GM21619 (cell line): Measurements from ENCODE around the gene SCAMP1.
"Not testable (repeated sequence)": the region's sequence is repeated elsewhere in the genome, so short reads cannot be mapped to it uniquely, and the experiment has no call there.

Experiments used
- ATAC-seq: cut with Tn5 transposase; IDR thresholded peaks from one replicate; pipeline ENCODE4 v1.9.1; 2021; ENCODE audit not compliant: unreplicated experiment

The SCAMP1 gene

DNA sequence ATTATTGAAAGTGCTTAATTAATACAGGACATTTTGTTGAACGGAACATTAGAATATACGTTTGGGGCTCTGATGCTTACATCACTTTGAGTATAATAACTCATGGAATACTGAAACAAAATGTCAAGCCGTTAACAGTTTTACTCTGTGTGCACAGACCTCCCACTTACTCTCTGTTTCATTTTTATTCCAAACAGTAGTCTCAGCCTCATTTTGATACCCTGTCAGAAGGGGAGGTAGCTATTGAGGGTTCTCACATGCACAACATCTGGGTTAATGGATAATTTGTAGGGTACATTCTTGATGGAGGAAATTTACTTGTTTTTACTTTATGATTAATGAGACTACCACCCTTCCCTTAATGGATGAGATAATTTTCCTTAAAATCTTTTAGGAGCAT is 59.0 kb downstream of the SCAMP1 start:
- no peak for ATAC-seq

DNA sequence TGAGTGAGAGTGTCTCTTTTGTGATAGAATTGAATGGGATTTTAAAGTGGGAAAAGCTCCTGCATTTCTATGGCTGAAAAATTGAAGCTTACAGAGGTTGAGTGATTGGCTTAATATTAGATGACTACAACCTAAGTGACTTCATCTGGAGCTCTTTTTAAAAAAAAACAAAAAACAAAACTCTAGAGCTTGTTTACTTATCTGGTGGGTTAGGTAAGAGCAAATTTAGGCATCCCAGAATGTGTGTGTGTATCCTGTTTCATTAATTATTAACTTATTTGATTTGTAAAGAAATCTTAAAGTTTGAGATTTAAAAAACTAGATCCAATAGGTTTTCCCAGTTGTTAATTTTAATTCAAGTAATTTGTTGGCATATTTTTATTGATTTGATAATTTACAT is 60.1 kb downstream of the SCAMP1 start:
- no peak for ATAC-seq

DNA sequence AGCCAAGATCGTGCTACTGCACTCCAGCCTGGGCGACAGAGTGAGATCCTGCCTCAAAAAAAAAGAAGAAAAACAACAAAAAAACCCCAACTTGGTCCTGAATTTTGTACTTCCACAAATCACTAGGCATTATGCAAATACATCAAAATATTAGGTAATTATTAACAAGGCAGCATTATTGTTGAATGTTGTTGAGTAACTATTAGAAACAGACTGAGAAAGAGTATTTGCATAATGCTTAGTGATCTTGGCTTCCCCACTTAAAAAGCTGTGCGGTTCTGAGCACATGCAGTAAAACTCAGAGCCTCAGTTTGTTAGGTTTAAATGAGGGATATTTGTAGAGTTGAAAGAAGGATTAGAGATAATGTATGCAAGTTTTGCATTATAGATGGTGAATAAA is 64.2 kb downstream of the SCAMP1 start:
- ATAC-seq = no peak

DNA sequence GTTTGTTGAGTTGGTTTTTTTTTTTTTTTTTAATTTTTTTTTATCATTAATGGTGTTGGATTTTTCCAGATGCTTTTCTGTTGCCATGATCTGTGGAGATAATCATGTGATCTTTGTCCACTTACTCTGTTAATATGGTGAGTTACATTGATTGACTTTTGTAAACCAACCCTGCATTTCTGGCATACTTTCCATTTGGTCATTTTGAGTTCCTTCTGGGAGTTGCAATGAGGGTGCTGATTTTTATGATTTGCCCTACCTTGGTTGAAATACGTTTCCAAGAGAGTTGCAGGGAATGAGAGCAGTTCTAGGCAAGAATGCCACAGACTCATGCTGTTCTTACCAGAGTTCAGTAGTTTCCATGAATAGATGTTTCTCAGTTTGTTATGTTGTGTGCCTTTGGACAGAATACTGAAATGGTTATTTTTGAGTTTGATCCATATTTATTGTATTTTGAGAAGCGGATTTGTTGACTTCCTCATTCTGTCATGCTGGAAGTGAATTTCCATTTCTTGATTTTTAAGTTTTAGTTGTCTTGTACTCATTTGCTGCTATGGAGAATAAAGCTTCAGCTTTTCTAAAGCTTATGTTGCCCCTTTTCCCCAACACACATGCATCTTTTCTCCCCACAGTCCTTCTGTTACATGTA is 69.0 kb downstream of the SCAMP1 start:
- no peak for ATAC-seq

DNA sequence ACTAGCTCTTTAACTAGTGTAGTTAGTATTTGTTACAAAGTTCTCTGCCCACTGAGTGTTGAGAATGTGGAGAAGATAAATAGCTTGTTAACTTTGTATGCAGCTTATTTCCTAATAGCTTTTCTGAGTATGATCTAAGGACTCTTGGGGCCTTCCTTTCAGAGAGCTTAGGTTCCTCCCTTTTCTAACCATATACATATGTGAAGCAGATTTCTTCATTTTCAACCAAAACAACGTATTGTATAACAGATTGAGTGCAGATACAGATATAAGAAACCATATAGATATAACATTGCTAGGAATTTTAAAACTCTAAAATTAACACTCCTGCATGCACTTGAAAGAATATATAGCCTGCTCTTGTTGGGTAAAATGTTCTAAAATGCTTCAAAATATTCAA is 70.4 kb downstream of the SCAMP1 start:
- no peak for ATAC-seq

DNA sequence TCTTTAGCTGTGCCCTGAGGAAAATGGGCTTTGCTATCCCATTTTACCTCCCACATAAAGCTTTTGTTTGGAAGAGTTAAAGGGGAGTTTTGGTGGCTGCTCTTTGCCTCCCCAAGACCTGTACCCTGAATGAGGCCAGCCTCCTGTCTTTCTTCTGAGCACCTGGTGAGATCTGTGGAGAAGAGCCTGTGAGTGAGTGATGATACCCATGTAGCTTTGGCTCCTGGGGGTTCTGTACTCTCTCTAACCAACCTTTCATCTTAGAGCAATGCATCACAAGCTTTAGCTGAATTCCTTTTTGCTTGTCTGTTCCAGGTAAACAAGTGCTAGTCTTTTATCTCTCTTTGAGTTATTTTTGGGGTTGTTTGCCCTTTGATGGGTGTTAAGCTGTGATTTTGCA is 73.6 kb downstream of the SCAMP1 start:
- ATAC-seq = no peak

DNA sequence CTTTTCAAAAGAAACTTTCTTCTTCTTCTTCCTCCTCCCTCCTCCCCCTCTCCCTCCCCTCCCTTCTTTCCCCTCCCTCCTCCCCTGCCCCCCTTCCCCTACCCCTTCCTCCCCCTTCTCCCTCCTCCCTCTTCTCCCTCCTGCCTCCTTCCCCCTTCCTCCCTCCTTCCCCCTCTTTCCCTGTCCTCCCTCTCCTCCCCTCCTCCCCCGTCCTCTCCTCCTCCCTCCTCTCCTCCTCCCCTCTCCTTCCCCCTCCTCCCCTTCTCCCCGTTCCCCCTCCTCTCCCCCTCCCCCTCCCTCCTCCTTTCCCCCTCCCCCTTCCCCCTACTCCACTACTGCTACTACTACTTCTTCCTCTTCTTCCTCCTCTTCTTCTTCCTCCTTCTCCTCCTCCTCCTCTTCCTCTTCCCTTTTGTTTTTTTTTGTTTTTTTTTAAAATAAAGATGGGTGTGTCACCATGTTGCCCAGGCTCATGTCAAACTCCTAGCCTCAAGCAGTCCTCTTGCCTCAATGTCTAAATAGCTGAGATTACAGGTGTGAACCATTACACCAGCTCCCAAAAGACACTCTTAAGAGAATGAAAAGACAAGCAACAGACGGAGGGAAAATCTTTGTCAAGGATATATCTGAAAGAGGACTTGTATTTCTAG is 87.5 kb downstream of the SCAMP1 start:
- no peak for ATAC-seq

DNA sequence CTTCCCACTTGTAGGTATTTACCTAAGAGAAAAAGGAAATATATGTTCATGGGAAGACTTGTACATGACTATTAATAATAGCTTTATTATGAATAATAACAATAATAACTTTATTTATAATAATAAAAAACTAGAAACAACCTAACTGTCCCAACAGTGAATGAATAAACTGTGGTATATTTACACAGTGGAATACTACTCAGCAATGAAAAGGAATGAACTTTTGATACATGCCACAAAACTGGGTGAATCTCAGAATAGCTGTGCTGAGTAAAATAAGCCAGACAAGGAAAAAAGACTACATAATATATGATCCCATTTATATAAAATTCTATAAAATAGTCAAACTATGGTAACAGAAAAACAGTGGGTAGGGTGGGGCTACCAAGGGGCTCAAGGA is 88.7 kb downstream of the SCAMP1 start:
- ATAC-seq = no peak

DNA sequence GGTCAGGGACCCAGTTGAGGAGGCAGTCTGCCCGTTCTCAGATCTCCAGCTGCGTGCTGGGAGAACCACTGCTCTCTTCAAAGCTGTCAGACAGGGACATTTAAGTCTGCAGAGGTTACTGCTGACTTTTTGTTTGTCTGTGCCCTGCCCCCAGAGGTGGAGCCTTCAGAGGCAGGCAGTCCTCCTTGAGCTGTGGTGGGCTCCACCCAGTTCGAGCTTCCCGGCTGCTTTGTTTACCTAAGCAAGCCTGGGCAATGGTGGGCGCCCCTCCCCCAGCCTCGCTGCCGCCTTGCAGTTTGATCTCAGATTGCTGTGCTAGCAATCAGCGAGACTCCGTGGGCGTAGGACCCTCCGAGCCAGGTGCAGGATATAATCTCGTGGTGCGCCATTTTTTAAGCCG is 97.1 kb downstream of the SCAMP1 start:
- ATAC-seq = not testable (repeated sequence)

DNA sequence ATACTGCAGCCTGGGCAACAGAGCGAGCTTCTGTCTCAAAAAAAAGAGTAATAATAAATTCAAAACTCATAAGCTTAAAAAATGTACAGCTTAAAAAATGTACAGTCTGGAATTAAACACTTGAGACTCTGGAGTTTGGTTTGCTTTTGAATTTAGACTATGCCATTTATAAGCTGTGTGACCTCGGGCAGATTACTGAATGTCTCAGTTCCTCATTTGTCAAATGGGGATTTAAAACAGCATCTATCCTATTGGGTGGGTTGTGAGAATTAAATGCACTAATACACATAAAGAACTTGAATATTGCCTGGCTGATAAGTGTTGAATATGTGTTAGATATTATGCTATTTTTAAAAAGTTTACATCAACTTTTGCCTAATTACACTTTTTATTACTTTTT is 98.4 kb downstream of the SCAMP1 start:
- no peak for ATAC-seq

DNA sequence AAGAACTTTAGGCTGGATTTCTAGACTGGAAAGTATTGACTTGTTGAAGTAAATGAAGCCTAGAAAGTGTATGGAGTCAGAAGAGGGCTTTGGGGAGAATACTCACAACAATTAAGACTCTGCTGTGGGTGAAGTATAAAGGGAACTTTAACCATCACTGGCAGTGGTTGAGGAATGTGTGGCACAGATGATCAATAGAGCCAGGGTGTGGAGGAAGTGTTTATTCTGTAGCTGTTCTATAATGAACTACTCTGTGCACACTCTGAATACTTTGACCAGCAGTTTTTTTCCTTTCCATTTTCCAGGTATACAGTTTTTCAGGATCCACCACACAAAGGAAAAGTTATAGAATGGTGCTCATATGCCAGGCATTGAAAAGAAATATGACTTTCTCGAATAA is 106.7 kb downstream of the SCAMP1 start:
- ATAC-seq = no peak

DNA sequence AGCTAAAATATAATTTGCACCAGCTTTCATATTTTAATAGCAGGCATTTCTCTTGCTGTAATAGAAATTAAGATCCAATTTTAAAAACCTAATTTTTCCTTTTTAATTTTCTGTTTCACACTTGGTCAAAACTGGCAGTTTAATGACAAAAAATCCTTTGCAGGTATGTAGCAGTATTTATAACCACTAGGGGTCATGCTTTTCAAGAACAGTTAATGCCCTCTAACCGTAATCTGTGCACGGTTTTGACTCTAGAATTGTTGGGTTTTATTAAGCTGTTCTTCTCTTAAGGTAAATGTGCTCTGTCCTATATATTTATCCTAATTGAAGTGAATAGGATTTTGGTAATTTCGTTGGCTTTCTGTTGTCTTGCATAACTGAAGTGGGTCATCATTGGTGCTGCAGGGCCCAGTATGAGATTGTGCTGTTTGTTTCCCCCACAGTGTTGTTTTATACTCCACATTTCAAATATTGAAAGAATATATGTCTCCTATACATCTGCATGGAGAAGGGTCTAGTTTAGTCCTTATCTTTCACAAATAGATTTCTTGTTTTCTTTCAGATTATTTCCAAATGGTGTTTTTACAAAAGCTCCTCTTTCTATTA is 107.4 kb downstream of the SCAMP1 start:
- no peak for ATAC-seq

DNA sequence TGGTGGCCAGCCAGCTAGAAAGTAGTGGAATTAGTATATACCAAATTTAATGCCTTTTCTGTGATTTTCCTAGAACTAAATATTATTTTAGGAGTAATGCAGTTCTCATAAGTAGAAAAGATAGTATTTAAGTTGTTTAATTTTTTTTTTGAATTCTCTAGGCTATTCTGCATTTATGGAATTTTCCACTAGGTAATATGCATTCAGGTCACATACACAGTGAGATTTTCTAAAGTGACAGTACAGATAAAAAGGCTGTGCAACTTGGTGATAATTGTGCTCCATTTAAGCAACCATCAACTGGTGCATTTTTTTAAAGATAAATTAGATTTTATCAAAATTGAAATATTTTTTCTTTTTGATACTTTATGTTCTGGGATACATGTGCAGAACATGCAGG is 111.5 kb downstream of the SCAMP1 start:
- ATAC-seq = no peak

DNA sequence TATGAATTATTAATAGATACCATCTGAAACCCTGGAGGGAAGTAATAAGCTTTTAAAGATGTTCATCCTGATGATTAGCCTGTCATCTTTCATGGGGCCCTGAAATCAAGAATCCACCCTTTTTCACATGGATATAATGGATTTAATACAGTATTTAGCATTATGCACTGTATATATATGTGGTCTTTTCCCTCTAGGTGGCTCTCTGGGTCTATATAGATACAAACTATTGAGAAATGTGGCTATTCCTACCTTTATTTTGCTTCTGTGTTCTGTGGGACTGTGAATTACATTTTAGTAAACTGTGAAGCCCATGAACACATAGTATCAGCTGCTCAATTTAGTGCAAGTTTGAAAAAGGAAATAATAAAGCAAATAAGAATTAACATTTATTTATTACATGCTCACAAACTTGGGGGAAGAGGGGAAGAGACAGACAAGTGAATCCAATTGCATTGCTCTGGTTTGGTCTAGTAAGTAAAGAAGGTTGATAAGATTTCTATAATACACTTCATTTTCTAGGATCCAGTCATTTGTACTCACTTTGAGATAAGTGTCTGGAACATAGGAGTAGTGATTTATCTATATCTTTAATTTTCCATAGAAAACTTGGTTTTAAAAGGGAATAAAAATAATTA is 112.2 kb downstream of the SCAMP1 start:
- no peak for ATAC-seq

DNA sequence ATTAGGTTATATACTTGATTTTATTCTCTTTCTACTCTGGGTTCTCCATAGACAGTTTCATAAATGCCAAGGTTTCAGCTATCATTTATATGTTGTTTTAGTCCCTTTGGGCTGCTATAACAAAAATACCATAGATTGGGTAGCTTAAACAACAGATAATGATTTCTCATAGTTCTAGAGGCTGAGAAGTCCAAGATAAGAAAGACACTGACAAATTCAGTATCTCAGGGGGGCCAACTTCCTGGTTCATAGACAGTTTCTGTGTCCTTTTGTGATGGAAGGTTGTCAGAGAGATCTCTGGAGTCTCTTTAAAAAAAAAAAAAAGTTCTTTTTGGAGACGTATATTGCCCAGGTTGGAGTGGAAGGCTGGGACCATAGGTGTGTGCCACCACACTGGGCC is 113.3 kb downstream of the SCAMP1 start:
- ATAC-seq = no peak

DNA sequence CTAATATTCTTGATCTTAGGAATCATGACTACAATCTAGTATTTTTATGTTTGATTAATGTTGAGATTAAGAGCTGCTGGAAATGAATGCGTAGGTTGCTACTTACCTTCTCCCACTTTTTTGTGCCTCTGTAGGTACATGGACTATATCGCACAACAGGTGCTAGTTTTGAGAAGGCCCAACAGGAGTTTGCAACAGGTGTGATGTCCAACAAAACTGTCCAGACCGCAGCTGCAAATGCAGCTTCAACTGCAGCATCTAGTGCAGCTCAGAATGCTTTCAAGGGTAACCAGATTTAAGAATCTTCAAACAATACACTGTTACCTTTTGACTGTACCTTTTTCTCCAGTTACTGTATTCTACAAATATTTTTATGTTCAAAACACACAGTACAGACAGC is 115.0 kb downstream of the SCAMP1 start:
- no peak for ATAC-seq

DNA sequence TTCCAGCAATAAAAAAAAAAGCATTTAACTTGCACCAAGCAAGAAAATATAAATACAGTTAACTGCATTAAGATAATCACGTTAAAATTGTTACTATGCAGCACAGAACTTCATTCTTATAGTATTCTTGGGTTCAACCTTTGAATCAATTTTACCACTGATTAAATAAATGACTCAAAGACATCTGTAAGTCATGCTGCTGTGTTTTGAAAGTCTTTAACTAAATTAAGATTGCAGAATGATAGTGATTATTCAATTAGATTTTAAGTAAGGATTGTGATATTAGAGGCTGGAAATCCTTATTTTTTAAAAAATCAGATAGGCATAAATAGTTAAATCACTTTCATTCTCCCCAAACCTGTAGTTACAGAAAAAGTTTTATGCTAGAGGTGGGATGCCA is 116.4 kb downstream of the SCAMP1 start:
- no peak for ATAC-seq

DNA sequence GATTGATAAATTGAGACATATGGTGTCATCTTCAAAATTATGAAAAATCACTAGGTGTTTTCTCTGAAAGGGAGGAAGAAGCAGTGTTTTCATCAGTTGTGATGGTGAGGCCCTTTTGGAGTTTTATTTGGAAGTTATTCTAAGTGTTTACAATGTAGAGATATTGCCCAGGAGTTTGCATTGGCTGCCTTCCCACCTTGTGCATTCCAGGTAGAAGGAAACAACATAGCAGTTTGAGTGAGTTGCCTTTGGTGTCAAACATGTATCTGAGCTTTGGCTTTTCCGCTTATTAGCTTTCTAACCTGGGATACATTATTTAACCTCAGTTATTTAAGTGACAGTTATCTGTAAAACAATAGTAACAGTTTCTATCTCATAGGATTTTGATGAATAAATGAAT is 122.5 kb downstream of the SCAMP1 start:
- no peak for ATAC-seq

DNA sequence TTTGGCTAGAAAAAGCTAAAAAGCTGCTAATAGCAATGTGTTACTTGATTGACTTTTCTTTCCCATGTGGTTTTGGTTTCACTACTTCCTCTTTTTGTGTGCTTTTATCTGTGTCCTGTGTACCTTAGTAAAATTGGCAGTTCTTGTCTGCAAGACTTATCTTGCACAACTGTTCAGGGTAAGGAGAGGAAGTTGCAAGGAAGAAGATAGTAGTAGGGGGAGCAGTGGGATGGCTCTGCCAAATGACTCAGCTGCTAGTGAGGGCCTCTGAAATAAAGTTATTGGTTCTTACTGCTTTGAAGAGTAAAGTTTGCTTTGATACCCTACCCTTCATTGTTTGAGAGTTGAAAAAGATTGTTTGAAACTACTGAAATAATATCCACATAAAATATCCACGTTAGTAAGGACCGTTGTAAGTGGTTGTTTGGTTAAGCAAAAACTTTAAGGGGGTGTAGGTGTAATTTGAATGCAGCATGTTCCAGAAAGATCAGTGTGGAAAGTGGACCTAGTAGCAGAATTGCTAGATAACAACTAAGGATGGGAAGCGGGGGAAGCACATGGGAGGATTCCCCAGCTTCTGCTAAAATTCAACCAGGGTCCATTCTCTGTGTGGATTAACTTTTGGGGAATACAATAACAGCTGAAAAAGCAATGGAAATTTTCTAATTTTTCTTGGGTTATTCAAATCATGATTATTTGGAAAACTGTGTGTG is 123.5 kb downstream of the SCAMP1 start:
- peak; percentile 83 for ATAC-seq

DNA sequence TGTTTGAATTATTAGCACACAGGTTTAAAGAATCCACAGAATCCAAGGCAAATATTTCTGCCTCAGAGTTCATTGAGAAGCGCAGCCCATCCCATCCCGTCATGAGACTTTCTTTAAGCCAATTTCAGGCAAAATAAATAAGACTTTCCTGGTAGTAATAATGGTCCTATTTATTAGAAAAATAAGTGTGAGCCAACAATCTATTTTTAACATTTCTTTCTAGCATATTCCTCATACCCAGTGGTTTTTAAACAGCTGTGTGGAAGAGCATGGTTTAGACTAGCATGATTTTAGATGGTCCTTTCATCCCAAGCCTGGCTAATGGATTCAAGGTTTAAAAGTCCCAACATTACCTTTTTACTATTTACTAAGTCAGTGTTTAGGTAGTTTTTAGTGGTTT is 125.8 kb downstream of the SCAMP1 start:
- ATAC-seq = no peak

DNA sequence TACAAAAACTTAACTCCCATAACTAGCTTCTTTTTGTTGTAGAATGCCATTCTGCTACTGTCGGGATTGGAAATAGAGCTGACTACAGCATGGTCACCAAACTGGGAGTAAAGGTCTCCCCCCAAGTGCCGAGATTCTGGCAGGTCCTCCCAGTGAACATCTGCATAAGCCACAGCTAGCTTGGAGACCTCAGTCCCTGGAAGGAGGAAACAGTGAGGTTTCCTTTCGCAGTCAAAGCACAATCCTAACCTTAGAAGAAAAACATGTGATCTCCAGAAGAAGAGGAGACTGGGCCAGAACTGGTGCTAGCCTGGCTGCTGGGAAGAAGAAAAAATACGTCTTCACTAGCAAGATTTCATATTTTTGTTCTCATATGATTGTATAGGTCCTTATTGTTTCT is 127.4 kb downstream of the SCAMP1 start:
- ATAC-seq = no peak
